Mucosa of descending colon (tissue), 3 donors: ENCODE data around the gene TARBP2. TPM values are rescaled to one million over a fixed set of nuclear protein-coding genes. Genes with fewer than 3 reads are reported as not detected.

Experiments
- ATAC-seq: fragments of 200-7000 bp; cut with Tn5 transposase; one replicate; pipeline ENCODE4 v1.9.1; 2020; ENCODE audit warnings: mild to moderate bottlenecking, moderate library complexity
- DNase-seq, 3 donors: peaks; one replicate each; pipeline ENCODE4 v3.0.0-alpha.2; 2020
- H3K36me3 ChIP-seq: fragments of 200-600 bp; one replicate; pipeline ENCODE4 v1.8.0; 2021; ENCODE audit warnings: low read depth, mild to moderate bottlenecking
- H3K4me1 ChIP-seq: fragments of 200-600 bp; one replicate; pipeline ENCODE4 v1.8.0; 2021; ENCODE audit warnings: low read depth, mild to moderate bottlenecking
- H3K4me3 ChIP-seq: fragments of 200-600 bp; one replicate; pipeline ENCODE4 v1.8.0; 2021; ENCODE audit warnings: mild to moderate bottlenecking
- H3K9me3 ChIP-seq: fragments of 200-600 bp; one replicate; pipeline ENCODE4 v1.8.0; 2021; ENCODE audit warnings: mild to moderate bottlenecking
- intact Hi-C, 2 donors: fragments of 100-400 bp; cut with DNase I in 1 of 2; cut with micrococcal nuclease in 1 of 2; formaldehyde crosslinking; loops; one replicate each; pipeline versions ENCODE4 v1.11.0 to v1.11.1; 2022; cut with DNase I, micrococcal nuclease
- total RNA-seq, 3 donors: library from RNA; stranded (reverse); fragmentation: NEBNext Ultra II Directional in 2 of 3; extraction: Animal tissue kit (Norgen Biotek cat#: 25700) in 2 of 3; gene quantifications; one replicate each; pipeline versions ENCODE4 v1.2.1 to v1.2.4, GENCODE V29; 2021 to 2023
- TF ChIP-seq, protein P1 (sequence below): fragments of 200-600 bp; IDR thresholded peaks from one replicate; pipeline ENCODE4 v1.8.0; 2022; ENCODE audit warnings: antibody characterized with exemption, mild to moderate bottlenecking
- donor health status: DM: no; HTN: no; CAD: no; lungs with moderate emphysema.
- donor health status: DM: no; HTN: no; CAD: no.
- donor health status: DM: no; HTN: yes; CAD: no.

Gene TARBP2
- total RNA-seq, 3 donors from 2014 or later = 22.9 to 26.8 (median 25.1) TPM

DNA sequence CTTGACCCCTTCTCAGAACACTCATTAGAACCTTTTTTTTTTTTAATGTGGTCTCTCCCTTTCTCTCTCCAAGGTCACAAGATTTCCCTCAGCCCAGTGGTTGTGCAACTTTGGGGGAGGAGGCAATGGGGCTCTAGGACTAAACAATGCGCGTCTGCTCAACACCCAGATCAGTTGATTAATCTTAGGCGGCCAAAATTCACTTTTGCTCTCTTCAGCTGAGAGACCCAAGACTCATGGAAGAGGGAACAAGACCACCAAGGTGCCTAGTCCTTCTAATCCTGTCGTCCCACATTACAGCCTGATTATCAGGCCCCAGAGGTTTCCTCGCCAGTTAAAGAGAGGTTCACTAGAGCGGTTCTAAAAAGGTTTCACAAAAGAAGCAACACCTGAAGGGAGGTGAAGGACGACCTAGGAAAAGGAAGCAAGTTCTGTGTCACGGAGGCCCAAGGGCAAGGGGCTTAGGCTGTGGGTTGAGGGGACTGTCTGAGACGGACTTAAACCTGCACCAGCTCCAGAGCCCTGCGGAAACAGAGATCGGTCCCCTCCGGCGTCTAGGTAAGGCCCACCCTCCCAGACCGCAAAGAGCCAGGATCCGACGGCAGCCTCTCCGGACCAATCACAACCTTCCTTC lies 824 bp upstream of the TARBP2 start:
- peaks cover 6% of the 10 kb centered on the region for H3K36me3 ChIP-seq
- H3K9me3 ChIP-seq = no peaks in the 10 kb centered on the region
- no peak for ATAC-seq
- peaks cover 25% of the 10 kb centered on the region for H3K4me1 ChIP-seq
- intact Hi-C loops = no loop called here
- H3K4me3 ChIP-seq = peak overlapping the region; percentile 17
- TF ChIP-seq, protein P1, sequence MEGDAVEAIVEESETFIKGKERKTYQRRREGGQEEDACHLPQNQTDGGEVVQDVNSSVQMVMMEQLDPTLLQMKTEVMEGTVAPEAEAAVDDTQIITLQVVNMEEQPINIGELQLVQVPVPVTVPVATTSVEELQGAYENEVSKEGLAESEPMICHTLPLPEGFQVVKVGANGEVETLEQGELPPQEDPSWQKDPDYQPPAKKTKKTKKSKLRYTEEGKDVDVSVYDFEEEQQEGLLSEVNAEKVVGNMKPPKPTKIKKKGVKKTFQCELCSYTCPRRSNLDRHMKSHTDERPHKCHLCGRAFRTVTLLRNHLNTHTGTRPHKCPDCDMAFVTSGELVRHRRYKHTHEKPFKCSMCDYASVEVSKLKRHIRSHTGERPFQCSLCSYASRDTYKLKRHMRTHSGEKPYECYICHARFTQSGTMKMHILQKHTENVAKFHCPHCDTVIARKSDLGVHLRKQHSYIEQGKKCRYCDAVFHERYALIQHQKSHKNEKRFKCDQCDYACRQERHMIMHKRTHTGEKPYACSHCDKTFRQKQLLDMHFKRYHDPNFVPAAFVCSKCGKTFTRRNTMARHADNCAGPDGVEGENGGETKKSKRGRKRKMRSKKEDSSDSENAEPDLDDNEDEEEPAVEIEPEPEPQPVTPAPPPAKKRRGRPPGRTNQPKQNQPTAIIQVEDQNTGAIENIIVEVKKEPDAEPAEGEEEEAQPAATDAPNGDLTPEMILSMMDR = no peak
- DNase-seq = peak in 2 of 3 donors; percentile 51 to 56

DNA sequence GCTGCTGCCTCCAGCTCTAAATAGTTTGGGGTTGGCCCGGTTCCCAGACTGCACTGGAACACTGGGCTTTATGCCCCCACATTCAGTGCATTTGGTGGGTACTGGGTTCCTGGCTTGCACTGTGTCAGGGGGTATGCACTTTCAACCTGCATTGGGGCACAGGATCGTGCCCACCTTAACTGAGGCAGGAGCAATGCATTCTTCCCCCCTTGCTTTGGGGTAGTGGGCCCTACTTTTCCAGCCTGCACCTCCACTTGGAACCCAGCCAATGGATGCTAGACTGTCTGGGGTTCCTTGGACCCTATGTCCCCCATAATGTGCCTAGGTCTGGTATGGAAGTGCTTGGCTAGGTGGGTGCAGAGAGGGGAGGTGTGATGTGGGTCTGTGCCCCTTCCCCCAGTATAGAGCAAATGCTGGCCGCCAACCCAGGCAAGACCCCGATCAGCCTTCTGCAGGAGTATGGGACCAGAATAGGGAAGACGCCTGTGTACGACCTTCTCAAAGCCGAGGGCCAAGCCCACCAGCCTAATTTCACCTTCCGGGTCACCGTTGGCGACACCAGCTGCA lies 615 bp downstream of the TARBP2 start:
- peaks cover 6% of the 10 kb centered on the region for H3K36me3 ChIP-seq
- peak overlapping the region; percentile 17 for H3K4me3 ChIP-seq
- intact Hi-C loops = no loop called here
- TF ChIP-seq, protein P1 = no peak
- no peak for ATAC-seq
- DNase-seq = no peak
- H3K9me3 ChIP-seq = no peaks in the 10 kb centered on the region
- H3K4me1 ChIP-seq = peaks cover 14% of the 10 kb centered on the region

DNA sequence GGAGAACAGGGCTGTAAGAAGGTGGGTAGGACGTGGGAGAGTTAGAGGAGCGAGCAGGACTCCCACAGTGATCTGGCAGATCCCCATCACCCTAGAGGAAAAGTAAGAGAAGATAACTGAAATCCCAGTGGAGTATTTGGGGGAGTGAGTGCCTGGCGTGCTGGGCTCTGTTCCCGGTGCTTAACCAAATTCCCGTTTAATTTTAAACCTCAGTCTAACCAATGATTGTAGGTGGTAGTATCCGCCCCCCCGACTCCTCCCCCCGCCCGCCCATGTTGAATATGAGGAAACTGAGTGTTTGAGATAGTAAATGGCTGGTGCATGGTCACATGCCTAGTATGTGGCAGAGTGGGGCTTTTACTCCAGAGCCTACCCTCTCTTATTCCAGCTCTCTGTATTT lies 1.2 kb downstream of the TARBP2 start:
- intact Hi-C loops = no loop called here
- Histone ChIP-seq H3K4me3 (no peak overlapping the region), H3K36me3 (peaks cover 6% of the 10 kb centered on the region)

DNA sequence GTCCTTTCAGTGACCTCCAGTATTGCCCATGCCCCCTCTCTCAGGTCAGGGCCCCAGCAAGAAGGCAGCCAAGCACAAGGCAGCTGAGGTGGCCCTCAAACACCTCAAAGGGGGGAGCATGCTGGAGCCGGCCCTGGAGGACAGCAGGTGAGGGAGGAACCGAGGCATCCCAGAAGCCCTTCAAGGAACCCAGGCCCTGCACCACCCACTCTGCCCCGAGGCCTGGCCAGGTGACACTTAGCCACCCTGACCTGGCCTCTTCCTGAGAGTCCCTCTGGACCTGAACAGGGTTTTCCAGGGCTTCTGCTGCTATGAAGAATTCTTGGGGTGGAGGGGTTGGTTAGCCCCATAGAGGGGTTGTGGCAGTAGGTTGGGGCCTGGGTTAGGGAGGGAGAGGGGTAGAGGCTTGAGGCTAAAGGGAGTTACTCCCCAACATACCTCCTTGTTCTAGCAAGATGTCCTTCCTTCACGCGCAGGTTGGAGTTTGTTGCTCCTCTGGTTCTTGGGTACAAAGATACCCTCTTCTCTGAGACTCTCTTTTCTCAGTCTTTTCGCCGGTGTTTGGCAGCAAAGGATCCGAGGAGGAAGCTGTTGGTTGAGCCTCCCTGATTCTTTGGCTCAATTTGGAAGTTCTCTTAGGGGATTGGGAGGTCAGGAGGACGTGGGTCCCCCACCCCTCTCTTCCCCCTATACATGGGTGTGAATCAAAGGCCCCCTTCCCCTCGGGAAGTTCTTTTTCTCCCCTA lies 2.1 kb downstream of the TARBP2 start:
- H3K9me3 ChIP-seq = no peaks in the 10 kb centered on the region
- no peak for ATAC-seq
- intact Hi-C loops = no loop called here
- DNase-seq = no peak
- H3K4me1 ChIP-seq = peaks cover 11% of the 10 kb centered on the region
- H3K36me3 ChIP-seq = peaks cover 6% of the 10 kb centered on the region
- TF ChIP-seq, protein P1 = no peak
- H3K4me3 ChIP-seq = no peak overlapping the region

More for the DNA sequence above, 1.2 kb downstream of the TARBP2 start:
- Histone ChIP-seq H3K4me1 (peaks cover 11% of the 10 kb centered on the region), H3K9me3 (no peaks in the 10 kb centered on the region)
- ATAC-seq (no peak), DNase-seq (no peak)
- TF ChIP-seq, protein P1 = no peak

DNA sequence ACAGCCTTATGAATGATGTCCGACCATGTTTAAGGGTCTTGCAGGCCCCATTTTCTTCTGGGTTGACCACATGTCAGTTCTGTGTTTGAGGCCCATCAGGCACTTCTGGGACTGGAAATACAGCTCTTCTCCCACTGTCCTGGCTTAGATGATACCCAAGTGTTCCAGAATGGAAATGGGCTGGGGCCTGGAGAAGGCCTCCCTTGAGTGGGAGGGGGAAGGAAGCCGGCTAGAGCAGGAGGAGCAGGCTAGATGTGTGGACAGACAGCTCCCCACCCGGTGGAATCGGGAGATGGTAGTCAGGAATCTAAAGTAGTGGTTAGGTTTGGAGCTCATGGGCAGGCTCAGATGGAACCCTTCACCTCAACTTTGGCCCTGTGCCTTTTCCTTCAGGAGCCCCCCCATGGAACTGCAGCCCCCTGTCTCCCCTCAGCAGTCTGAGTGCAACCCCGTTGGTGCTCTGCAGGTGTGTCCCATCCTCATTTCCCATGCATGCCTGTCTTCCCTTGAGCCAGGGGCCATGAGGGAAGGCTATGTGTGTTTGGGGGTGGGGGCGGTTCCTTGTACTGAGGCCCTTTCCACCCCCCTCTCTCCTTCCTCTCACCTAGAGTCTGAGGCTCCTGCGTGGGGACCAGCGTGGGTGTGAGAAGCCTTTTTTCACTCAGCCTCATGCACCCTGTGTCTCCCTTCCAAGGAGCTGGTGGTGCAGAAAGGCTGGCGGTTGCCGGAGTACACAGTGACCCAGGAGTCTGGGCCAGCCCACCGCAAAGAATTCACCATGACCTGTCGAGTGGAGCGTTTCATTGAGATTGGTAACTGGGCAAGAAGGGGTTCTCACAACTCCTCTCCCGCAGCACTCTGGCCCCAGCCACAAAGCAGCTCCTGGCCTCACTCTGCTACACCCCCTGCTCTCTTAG lies 3.2 kb downstream of the TARBP2 start:
- H3K4me1 ChIP-seq = peaks cover 15% of the 10 kb centered on the region
- TF ChIP-seq, protein P1 = no peak
- H3K36me3 ChIP-seq = peaks cover 6% of the 10 kb centered on the region
- no peak overlapping the region for H3K4me3 ChIP-seq
- no peaks in the 10 kb centered on the region for H3K9me3 ChIP-seq
- DNase-seq (no peak), ATAC-seq (no peak)
- intact Hi-C loops = no loop called here
